Smooth muscle cell (in vitro differentiated cells): Measurements from ENCODE around the gene TCF25. TPM values are rescaled to one million over a fixed set of nuclear protein-coding genes. Genes with fewer than 3 reads are reported as not detected.

Experiments
- DNase-seq: peaks from one replicate; lab custom pipeline; 2025; ENCODE audit not compliant: unreplicated experiment; lab: John Stamatoyannopoulos, UW
- H2AFZ ChIP-seq: fragments of 200-600 bp; sonication (generic); 2 replicates; pipeline ENCODE4 v1.6.0; 2016; ENCODE audit warnings: antibody characterized with exemption, low read depth, mild to moderate bottlenecking
- H3F3A ChIP-seq: fragments of 200-600 bp; sonication (generic); 2 replicates; pipeline ENCODE4 v1.6.0; 2017; ENCODE audit warnings: antibody characterized with exemption, low read depth
- H3K27ac ChIP-seq: fragments of 200-600 bp; sonication (generic); 2 replicates; pipeline ENCODE4 v1.5.1; 2016; ENCODE audit warnings: low read depth, mild to moderate bottlenecking
- H3K27me3 ChIP-seq: fragments of 200-600 bp; sonication (generic); 2 replicates; pipeline ENCODE4 v1.6.1; 2016; ENCODE audit warnings: low read depth, mild to moderate bottlenecking
- H3K36me3 ChIP-seq: fragments of 200-600 bp; sonication (generic); 2 replicates; pipeline ENCODE4 v1.5.1; 2016; ENCODE audit warnings: low read depth
- H3K4me1 ChIP-seq: fragments of 200-600 bp; sonication (generic); 2 replicates; pipeline ENCODE4 v1.5.1; 2016; ENCODE audit warnings: low read depth
- H3K4me2 ChIP-seq: fragments of 200-600 bp; sonication (generic); 2 replicates; pipeline ENCODE4 v1.6.0; 2016; ENCODE audit warnings: mild to moderate bottlenecking
- H3K4me3 ChIP-seq: fragments of 200-600 bp; sonication (generic); 2 replicates; pipeline ENCODE4 v1.5.1; 2016; ENCODE audit warnings: mild to moderate bottlenecking
- H3K79me2 ChIP-seq: fragments of 200-600 bp; sonication (generic); 2 replicates; pipeline ENCODE4 v1.6.0; 2016; ENCODE audit warnings: low read depth, mild to moderate bottlenecking
- H3K9ac ChIP-seq: fragments of 200-600 bp; sonication (generic); 2 replicates; pipeline ENCODE4 v1.6.0; 2016; ENCODE audit warnings: low read depth
- H3K9me3 ChIP-seq: fragments of 200-600 bp; sonication (generic); replicated peaks from 2 replicates; pipeline ENCODE4 v1.5.1; 2016; ENCODE audit warnings: low read depth
- H4K20me1 ChIP-seq: fragments of 200-600 bp; sonication (generic); 2 replicates; pipeline ENCODE4 v1.6.0; 2016; ENCODE audit warnings: low read depth
- WGBS: methylation state at CpG from one replicate; pipeline ENCODE4 v1.1.7; 2016; ENCODE audit warnings: low lambda C conversion rate; 5-methylcytosine and 5-hydroxymethylcytosine counted together
- polyA plus RNA-seq: library from polyadenylated mRNA; unstranded; fragments of >200 nt; fragmentation: Nextera tagmentation; extraction: Ambion mirVana; gene quantifications from 2 replicates; pipeline ENCODE4 v1.2.1, GENCODE V29; 2016
- total RNA-seq: library from RNA; depleted of rRNA; stranded (reverse); fragments of >200 nt; gene quantifications from 2 replicates; pipeline ENCODE4 v1.2.3, GENCODE V29; 2014
- TF ChIP-seq, protein P1 (sequence below): fragments of 200-600 bp; sonication (generic); IDR thresholded peaks from 2 replicates; pipeline ENCODE4 v1.5.1; 2017; ENCODE audit warnings: borderline replicate concordance, mild to moderate bottlenecking, antibody characterized with exemption; ENCODE audit not compliant: insufficient read depth, poor library complexity, severe bottlenecking

TCF25 gene
- total and polyA plus RNA-seq, 2 experiments from 2014 or later, result 99.8 to 174 TPM

DNA sequence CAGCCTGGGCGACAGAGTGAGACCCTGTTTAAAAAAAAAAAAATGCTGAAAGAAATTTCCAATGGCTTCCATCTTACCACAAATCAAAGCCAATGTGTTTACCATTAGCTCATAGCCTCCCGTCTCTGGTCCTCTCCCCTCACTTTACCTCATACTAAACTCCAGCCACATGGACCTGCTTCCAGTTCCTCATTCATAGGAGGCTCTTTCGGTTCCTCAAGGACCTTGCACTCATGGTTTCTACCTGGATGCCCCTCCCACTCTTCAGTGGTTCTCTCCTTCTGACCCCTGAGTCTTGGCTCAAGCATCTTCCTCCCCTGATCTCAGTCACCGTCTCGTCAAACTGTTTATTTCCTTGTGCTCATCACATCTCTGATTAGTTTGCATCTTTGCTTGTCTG, 71.4 kb downstream of the TCF25 start:
- Histone ChIP-seq H3K4me2 (no peak overlapping the region), H3K27ac (no peak overlapping the region), H4K20me1 (peaks cover 6% of the 10 kb centered on the region), H2AFZ (no peak overlapping the region), H3K9me3 (no peaks in the 10 kb centered on the region), H3K9ac (no peak overlapping the region), H3K79me2 (peaks cover 8% of the 10 kb centered on the region), H3K36me3 (no peaks in the 10 kb centered on the region), H3F3A (no peaks in the 10 kb centered on the region), H3K27me3 (no peaks in the 10 kb centered on the region), H3K4me3 (no peak overlapping the region), H3K4me1 (no peaks in the 10 kb centered on the region)
- WGBS, result 87% methylated on average over 5 of the region's 5 CpGs
- DNase-seq, result no peak
- TF ChIP-seq, protein P1, sequence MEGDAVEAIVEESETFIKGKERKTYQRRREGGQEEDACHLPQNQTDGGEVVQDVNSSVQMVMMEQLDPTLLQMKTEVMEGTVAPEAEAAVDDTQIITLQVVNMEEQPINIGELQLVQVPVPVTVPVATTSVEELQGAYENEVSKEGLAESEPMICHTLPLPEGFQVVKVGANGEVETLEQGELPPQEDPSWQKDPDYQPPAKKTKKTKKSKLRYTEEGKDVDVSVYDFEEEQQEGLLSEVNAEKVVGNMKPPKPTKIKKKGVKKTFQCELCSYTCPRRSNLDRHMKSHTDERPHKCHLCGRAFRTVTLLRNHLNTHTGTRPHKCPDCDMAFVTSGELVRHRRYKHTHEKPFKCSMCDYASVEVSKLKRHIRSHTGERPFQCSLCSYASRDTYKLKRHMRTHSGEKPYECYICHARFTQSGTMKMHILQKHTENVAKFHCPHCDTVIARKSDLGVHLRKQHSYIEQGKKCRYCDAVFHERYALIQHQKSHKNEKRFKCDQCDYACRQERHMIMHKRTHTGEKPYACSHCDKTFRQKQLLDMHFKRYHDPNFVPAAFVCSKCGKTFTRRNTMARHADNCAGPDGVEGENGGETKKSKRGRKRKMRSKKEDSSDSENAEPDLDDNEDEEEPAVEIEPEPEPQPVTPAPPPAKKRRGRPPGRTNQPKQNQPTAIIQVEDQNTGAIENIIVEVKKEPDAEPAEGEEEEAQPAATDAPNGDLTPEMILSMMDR, result no peak

DNA sequence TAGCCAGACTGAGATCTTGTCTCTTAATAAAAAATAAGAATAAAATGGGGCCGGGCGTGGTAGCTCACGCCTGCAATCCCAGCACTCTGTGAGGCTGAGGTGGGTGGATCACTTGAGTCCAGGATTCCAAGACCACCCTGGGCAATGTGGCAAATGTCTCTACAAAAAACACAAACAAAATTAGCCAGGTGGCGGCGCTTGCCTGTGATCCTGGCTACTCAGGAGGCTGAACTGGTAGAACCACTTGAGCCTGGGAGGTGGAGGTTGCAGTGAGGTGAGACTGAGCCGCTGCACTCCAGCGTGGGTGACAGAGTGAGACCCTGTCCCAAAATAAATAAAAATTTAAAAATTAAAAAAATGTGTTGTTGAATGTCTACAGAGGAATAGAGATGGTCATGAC, 72.3 kb downstream of the TCF25 start:
- H4K20me1 ChIP-seq, result peaks cover 13% of the 10 kb centered on the region
- H3K4me1 ChIP-seq, result no peaks in the 10 kb centered on the region
- 65% methylated on average over 7 of the region's 7 CpGs for WGBS
- TF ChIP-seq, protein P1, result no peak
- H3K27me3 ChIP-seq, result no peaks in the 10 kb centered on the region
- no peak overlapping the region for H3K9ac ChIP-seq
- no peak overlapping the region for H2AFZ ChIP-seq
- no peak overlapping the region for H3K27ac ChIP-seq
- DNase-seq, result no peak
- no peaks in the 10 kb centered on the region for H3F3A ChIP-seq
- no peak overlapping the region for H3K4me3 ChIP-seq
- peaks cover 14% of the 10 kb centered on the region for H3K79me2 ChIP-seq
- no peak overlapping the region for H3K4me2 ChIP-seq
- no peaks in the 10 kb centered on the region for H3K9me3 ChIP-seq
- no peaks in the 10 kb centered on the region for H3K36me3 ChIP-seq

DNA sequence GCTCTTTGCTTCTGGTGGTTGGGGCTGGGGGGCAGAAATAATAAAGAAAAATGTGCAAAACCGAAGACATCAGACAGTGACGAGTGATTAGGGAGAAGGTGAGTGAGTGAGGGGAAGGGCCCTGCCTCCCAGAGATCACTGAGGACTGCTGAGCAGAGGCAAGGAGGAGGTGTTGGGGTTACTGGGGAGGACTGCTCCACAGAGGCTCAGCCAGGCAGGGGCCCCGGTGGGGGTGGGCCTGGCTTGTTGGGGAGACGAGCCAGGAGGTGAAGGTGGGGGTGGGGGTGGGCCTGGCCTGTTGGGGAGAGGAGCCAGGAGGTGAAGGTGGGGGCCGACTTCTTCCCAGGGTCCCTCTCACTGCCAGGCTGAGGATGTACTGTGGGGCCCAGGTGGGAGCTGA, 73.1 kb downstream of the TCF25 start:
- Histone ChIP-seq H3K9me3 (no peaks in the 10 kb centered on the region), H3K27ac (no peak overlapping the region), H3K36me3 (no peaks in the 10 kb centered on the region), H3F3A (no peaks in the 10 kb centered on the region), H3K9ac (no peak overlapping the region), H3K4me3 (no peak overlapping the region), H3K4me2 (no peak overlapping the region), H3K4me1 (no peaks in the 10 kb centered on the region), H4K20me1 (peaks cover 22% of the 10 kb centered on the region), H3K79me2 (peaks cover 23% of the 10 kb centered on the region), H3K27me3 (no peaks in the 10 kb centered on the region), H2AFZ (no peak overlapping the region)
- DNase-seq, result no peak
- TF ChIP-seq, protein P1, result no peak
- 83% methylated on average over 4 of the region's 5 CpGs for WGBS

DNA sequence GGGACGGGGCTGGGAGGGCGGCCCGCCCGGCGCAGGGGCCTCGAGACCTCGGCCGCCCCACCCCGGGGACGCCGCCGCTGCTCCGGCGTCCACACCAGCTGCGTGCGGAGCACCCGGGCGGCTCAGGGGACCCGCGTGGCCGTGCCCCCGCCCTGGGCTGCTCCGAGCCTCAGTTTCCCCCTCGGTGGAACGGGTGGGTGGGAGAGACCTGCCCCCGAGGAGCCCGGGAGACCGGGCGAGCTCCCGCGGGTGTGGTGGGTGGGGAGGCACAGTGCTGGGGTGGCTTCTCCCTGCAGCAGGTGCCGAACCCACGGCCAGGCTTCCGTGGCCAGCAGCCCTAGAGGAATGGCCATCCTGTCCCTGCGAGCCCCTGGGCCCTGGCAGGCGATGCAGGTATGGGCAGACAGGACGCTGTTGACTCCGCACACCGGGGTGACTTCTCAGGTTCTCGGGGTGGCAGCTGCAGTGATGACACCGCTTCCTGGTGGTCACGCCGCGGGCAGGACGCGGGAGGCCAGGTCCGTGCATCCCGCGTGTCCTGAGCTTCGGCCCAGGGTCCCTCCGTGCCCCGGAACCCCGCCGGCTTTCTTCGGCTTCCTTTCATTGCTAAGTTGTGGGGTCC, 75.8 kb downstream of the TCF25 start:
- Histone ChIP-seq H3K9ac (peak overlapping the region; percentile 73), H3K36me3 (no peaks in the 10 kb centered on the region), H3K4me1 (no peaks in the 10 kb centered on the region), H3K27ac (no peak overlapping the region), H3K79me2 (peaks cover 34% of the 10 kb centered on the region), H3K9me3 (no peaks in the 10 kb centered on the region), H2AFZ (no peak overlapping the region), H3K4me3 (peak overlapping the region; percentile 76), H3K27me3 (no peaks in the 10 kb centered on the region), H3K4me2 (peak overlapping the region; percentile 96), H4K20me1 (peaks cover 48% of the 10 kb centered on the region), H3F3A (no peaks in the 10 kb centered on the region)
- no peak for DNase-seq
- 52% methylated on average over 31 of the region's 55 CpGs for WGBS
- TF ChIP-seq, protein P1, result no peak
